ENCODE measurements around the gene STK39. TPM values are rescaled to one million over a fixed set of nuclear protein-coding genes. Genes with fewer than 3 reads are reported as not detected.

STK39 gene
- total and polyA plus RNA-seq, 2 of the 4 experiments (the other 2 are of a cell fraction): 11.8 to 16.4 TPM

- TF ChIP-seq MAFK (IDR thresholded peaks at IDR 0.05; ENCODE audit: low read depth, low read length) (no peak), BHLHE40 (IDR thresholded peaks at IDR 0.05; ENCODE audit: low read depth, low read length) (no peak), USF2 (IDR thresholded peaks at IDR 0.05; ENCODE audit: low read depth, low read length) (no peak)
- intact Hi-C loops (cut with micrococcal nuclease) (no loop called here), in situ Hi-C loops (cut with MboI; ENCODE audit: low sequenced_read_pairs) (no loop called here), dilution Hi-C loops (cut with HindIII; ENCODE audit: low sequenced_read_pairs, unreplicated experiment) (no loop called here)
- Histone ChIP-seq H4K5ac (ENCODE audit: low read depth, low read length) (no peak overlapping the region), H2BK20ac (ENCODE audit: low read depth, low read length) (no peak overlapping the region), H3K23ac (ENCODE audit: low read depth, low read length) (no peak overlapping the region), H3K56ac (ENCODE audit: extremely low read depth, insufficient read depth, low read length) (no peak overlapping the region), H2AK9ac (replicated peaks; ENCODE audit: low read depth, low read length, poor library complexity) (no peak overlapping the region), H2BK120ac (ENCODE audit: low read depth, low read length) (no peak overlapping the region), H3K4ac (ENCODE audit: low read depth, low read length) (no peak overlapping the region), H2AFZ (replicated peaks; ENCODE audit: low read length, poor library complexity) (no peak overlapping the region), H2AK5ac (ENCODE audit: low read depth, low read length) (no peak overlapping the region), H3K27me3 (ENCODE audit: control insufficient read depth, insufficient read depth, low read length) (no peaks in the 10 kb centered on the region), H3K27ac (ENCODE audit: insufficient read depth, low read length) (no peak overlapping the region), H4K20me1 (ENCODE audit: insufficient read depth, low read length) (peaks cover 12% of the 10 kb centered on the region; the same call in 1 of the 2 replicates), H3K4me1 (ENCODE audit: control insufficient read depth, insufficient read depth, low read length) (peaks cover 4% of the 10 kb centered on the region; the same call in 1 of the 2 replicates), H3K36me3 (ENCODE audit: control insufficient read depth, insufficient read depth, low read length) (peaks cover 1% of the 10 kb centered on the region; the same call in 1 of the 2 replicates), H3K14ac (replicated peaks; ENCODE audit: low read depth, low read length) (no peak overlapping the region), H4K8ac (ENCODE audit: low read depth in 2 of 2, low read length in 2 of 2) (no peak overlapping the region), H3K9me1 (ENCODE audit: insufficient read depth, low read length) (no peaks in the 10 kb centered on the region), H3K18ac (ENCODE audit: low read depth, low read length) (no peak overlapping the region), H2BK15ac (ENCODE audit: low read depth, low read length) (no peak overlapping the region), H4K91ac (ENCODE audit: insufficient read depth, low read depth, low read length) (no peak overlapping the region), H2BK5ac (ENCODE audit: low read depth, low read length, poor library complexity, severe bottlenecking) (no peak overlapping the region), H3K9ac (ENCODE audit: low read depth, low read length) (no peak overlapping the region), H3K79me1 (ENCODE audit: low read depth in 1 of 2, low read length in 2 of 2) (peaks cover 32 to 37% of the 10 kb centered on the region in 2 experiments), H3K4me3 (ENCODE audit: insufficient read depth, low read depth, low read length) (no peak overlapping the region), H3K9me3 (ENCODE audit: control insufficient read depth, insufficient read depth, low read length) (no peaks in the 10 kb centered on the region), H3K4me2 (ENCODE audit: low read depth, low read length) (no peak overlapping the region)
- CTCF ChIA-PET: no interaction called here
- ATAC-seq (ENCODE audit: low read depth) (no peak), DNase-seq (no peak)
- no TSS peak for BruUV-seq (replicated peaks)
- POLR2A ChIA-PET (ENCODE audit: unreplicated experiment): no interaction called here
- WGBS, 2 experiments (ENCODE audit: extremely low coverage in 2 of 2, insufficient read length in 1 of 2): no CpG with 5 or more reads among the region's 2 CpGs
These were observed 23.0 kb downstream of the STK39 start for GRCh38 chr2:168224346-168224745.
